H1 (cell line): Measurements from ENCODE around the gene ELOVL4. TPM values are rescaled to one million over a fixed set of nuclear protein-coding genes. Genes with fewer than 3 reads are reported as not detected.

Experiments used
- CTCF ChIA-PET: fragments of 300-600 bp; sonication (Branson Sonifier 250); formaldehyde crosslinking; loops from one replicate; lab custom pipeline; 2021; ENCODE audit not compliant: partially characterized antibody; lab: Charles Lee
- POLR2A ChIA-PET: fragments of 300-600 bp; sonication (Branson Sonifier 250); formaldehyde crosslinking; loops from one replicate; lab custom pipeline; 2021; ENCODE audit warnings: inconsistent platforms; ENCODE audit not compliant: partially characterized antibody; lab: Charles Lee
- DNase-seq, 2 experiments: peaks; one replicate each; pipeline versions ENCODE4 v3.0.0 to v3.0.0-alpha.2; 2010 to 2022; ENCODE audit warnings: low spot score in 2 of 2, low read depth in 1 of 2, mixed read lengths in 1 of 2
- FAIRE-seq: peaks from 2 replicates; lab custom pipeline; 2011; peaks lifted over from hg19 to GRCh38; lab: Jason Lieb, UNC
- H2AFZ ChIP-seq: 2 replicates; pipeline ENCODE4 v1.8.1; 2012; ENCODE audit warnings: low read length, inconsistent platforms
- H2AK5ac ChIP-seq: 2 replicates; pipeline ENCODE4 v1.6.1; 2013; ENCODE audit warnings: low read depth, low read length
- H2BK120ac ChIP-seq: replicated peaks from 2 replicates; pipeline ENCODE3; 2013; ENCODE audit warnings: low read depth, low read length, inconsistent platforms
- H2BK12ac ChIP-seq: 2 replicates; pipeline ENCODE4 v1.6.1; 2013; ENCODE audit warnings: low read depth, low read length
- H2BK15ac ChIP-seq: 2 replicates; pipeline ENCODE4 v1.6.1; 2013; ENCODE audit warnings: low read length
- H2BK20ac ChIP-seq: 2 replicates; pipeline ENCODE4 v1.6.1; 2013; ENCODE audit warnings: low read length
- H2BK5ac ChIP-seq: 2 replicates; pipeline ENCODE4 v1.6.1; 2013; ENCODE audit warnings: low read depth, low read length
- H3K14ac ChIP-seq: 2 replicates; pipeline ENCODE4 v1.6.1; 2013; ENCODE audit warnings: inconsistent platforms; ENCODE audit not compliant: insufficient read length
- H3K18ac ChIP-seq: 2 replicates; pipeline ENCODE4 v1.6.1; 2013; ENCODE audit warnings: low read length; ENCODE audit errors: extremely low read depth
- H3K23ac ChIP-seq: 2 replicates; pipeline ENCODE4 v1.6.1; 2013; ENCODE audit warnings: inconsistent platforms; ENCODE audit not compliant: insufficient read length
- H3K23me2 ChIP-seq: 2 replicates; pipeline ENCODE4 v1.6.1; 2013; ENCODE audit warnings: low read depth, low read length
- H3K27ac ChIP-seq: 2 replicates; pipeline ENCODE4 v1.6.1; 2011; ENCODE audit warnings: low read depth, low read length, inconsistent platforms
- H3K27me3 ChIP-seq, 4 experiments: replicated peaks in 1 of 4; 1 replicate in 1 of 4; 2 replicates in 3 of 4; pipeline versions ENCODE4 v1.6.1 to v1.8.1; 2011 to 2013; ENCODE audit warnings: low read length in 3 of 4, mild to moderate bottlenecking in 3 of 4, inconsistent platforms in 2 of 4, mixed read lengths in 2 of 4, moderate library complexity in 1 of 4; ENCODE audit not compliant: control insufficient read depth in 3 of 4, insufficient read depth in 3 of 4; ENCODE audit errors: extremely low read depth in 1 of 4
- H3K36me3 ChIP-seq, 4 experiments: 2 replicates each; pipeline versions ENCODE4 v1.6.1 to v1.8.1; 2011 to 2013; ENCODE audit warnings: mild to moderate bottlenecking in 4 of 4, low read length in 3 of 4, moderate library complexity in 2 of 4, control low read depth in 1 of 4, inconsistent platforms in 1 of 4; ENCODE audit not compliant: insufficient read depth in 4 of 4, control insufficient read depth in 2 of 4
- H3K4ac ChIP-seq: replicated peaks from 2 replicates; pipeline ENCODE3; 2013; ENCODE audit warnings: low read length, low read depth, mixed read lengths, inconsistent platforms; ENCODE audit not compliant: insufficient read length
- H3K4me1 ChIP-seq, 4 experiments: replicated peaks in 1 of 4; 1 replicate in 1 of 4; 2 replicates in 3 of 4; pipeline versions ENCODE4 v1.6.1 to v1.8.1; 2011 to 2013; ENCODE audit warnings: low read length in 3 of 4, inconsistent platforms in 2 of 4, mixed read lengths in 1 of 4; ENCODE audit not compliant: insufficient read depth in 4 of 4, control insufficient read depth in 3 of 4
- H3K4me2 ChIP-seq, 2 experiments: 2 replicates each; pipeline versions ENCODE4 v1.6.1 to v1.8.1; 2011 to 2013; ENCODE audit warnings: low read depth in 2 of 2, low read length in 2 of 2, control low read depth in 1 of 2, inconsistent platforms in 1 of 2, mild to moderate bottlenecking in 1 of 2; ENCODE audit not compliant: insufficient read depth in 1 of 2
- H3K4me3 ChIP-seq, 4 experiments: fragments of 200-600, 300-600 bp in 1 of 4; sonication (generic), shearing (Covaris generic), sonication (Bioruptor Twin) in 1 of 4; 2 replicates each; pipeline versions ENCODE4 v1.5.1 to v1.8.1; 2011 to 2016; ENCODE audit warnings: low read length in 4 of 4, low read depth in 3 of 4, control low read depth in 2 of 4, inconsistent platforms in 2 of 4, mild to moderate bottlenecking in 2 of 4, mixed read lengths in 1 of 4, moderate library complexity in 1 of 4; ENCODE audit not compliant: insufficient read depth in 2 of 4; ENCODE audit errors: extremely low read depth in 1 of 4
- H3K56ac ChIP-seq: replicated peaks from 2 replicates; pipeline ENCODE3; 2013; ENCODE audit warnings: low read depth, mild to moderate bottlenecking, mixed read lengths, low read length, inconsistent platforms; ENCODE audit not compliant: insufficient read length
- H3K79me1 ChIP-seq: 2 replicates; pipeline ENCODE4 v1.6.1; 2013; ENCODE audit warnings: low read depth, low read length, control low read depth
- H3K79me2 ChIP-seq, 2 experiments: 2 replicates each; pipeline versions ENCODE4 v1.6.1 to v1.8.1; 2012 to 2013; ENCODE audit warnings: low read length in 2 of 2, mild to moderate bottlenecking in 2 of 2, inconsistent platforms in 1 of 2; ENCODE audit not compliant: insufficient read depth in 2 of 2, control insufficient read depth in 1 of 2
- H3K9ac ChIP-seq, 4 experiments: replicated peaks in 1 of 4; 1 replicate in 1 of 4; 2 replicates in 3 of 4; pipeline versions ENCODE4 v1.6.1 to v1.8.1; 2011 to 2013; ENCODE audit warnings: low read depth in 3 of 4, low read length in 3 of 4, control low read depth in 2 of 4, mild to moderate bottlenecking in 2 of 4, moderate library complexity in 2 of 4, inconsistent platforms in 1 of 4; ENCODE audit errors: extremely low read depth in 1 of 4
- H3K9me3 ChIP-seq, 2 experiments: 2 replicates each; pipeline versions ENCODE4 v1.6.1 to v1.8.1; 2012 to 2013; ENCODE audit warnings: mild to moderate bottlenecking in 2 of 2, moderate library complexity in 2 of 2, control low read depth in 1 of 2, inconsistent platforms in 1 of 2, low read depth in 1 of 2, low read length in 1 of 2, mixed read lengths in 1 of 2; ENCODE audit not compliant: insufficient read depth in 2 of 2
- H4K20me1 ChIP-seq, 2 experiments: replicated peaks in 1 of 2; 2 replicates each; pipeline versions ENCODE3 to v1.8.1; 2011 to 2013; ENCODE audit warnings: inconsistent platforms in 2 of 2, low read length in 2 of 2, mild to moderate bottlenecking in 1 of 2; ENCODE audit not compliant: insufficient read depth in 2 of 2, control insufficient read depth in 1 of 2
- H4K5ac ChIP-seq: 2 replicates; pipeline ENCODE4 v1.6.1; 2013; ENCODE audit warnings: low read length, low read depth, mixed read lengths, inconsistent platforms; ENCODE audit not compliant: insufficient read length
- H4K8ac ChIP-seq: 2 replicates; pipeline ENCODE4 v1.8.0; 2013; ENCODE audit warnings: mild to moderate bottlenecking, moderate library complexity, low read length, inconsistent platforms; ENCODE audit not compliant: insufficient read depth; ENCODE audit errors: extremely low read depth
- H4K91ac ChIP-seq: replicated peaks from 2 replicates; pipeline ENCODE3; 2013; ENCODE audit warnings: low read length, mixed read lengths, inconsistent platforms; ENCODE audit not compliant: insufficient read length
- ATF3 ChIP-seq: IDR thresholded peaks from 2 replicates; pipeline ENCODE4 v1.6.1; 2011; ENCODE audit warnings: low read depth, mild to moderate bottlenecking, low read length; ENCODE audit not compliant: insufficient read depth
- CEBPB ChIP-seq: IDR thresholded peaks from 2 replicates; pipeline ENCODE4 v1.6.1; 2012; ENCODE audit warnings: low read depth, low read length
- CHD2 ChIP-seq: IDR thresholded peaks from 2 replicates; pipeline ENCODE4 v1.6.1; 2012; ENCODE audit warnings: low read length, improper control_type of control experiment
- CTCF ChIP-seq, 3 experiments: IDR thresholded peaks; 1 replicate in 2 of 3; 2 replicates in 1 of 3; pipeline versions ENCODE4 v1.5.1 to v1.6.1; 2011; ENCODE audit warnings: low read length in 3 of 3, mild to moderate bottlenecking in 3 of 3, inconsistent platforms in 2 of 3, low read depth in 1 of 3, moderate library complexity in 1 of 3; ENCODE audit not compliant: insufficient read depth in 1 of 3; ENCODE audit errors: control extremely low read depth in 1 of 3
- EZH2 ChIP-seq: fragments of 200-600 bp; sonication (generic); IDR thresholded peaks from 2 replicates; pipeline ENCODE4 v1.7.1; 2012; ENCODE audit warnings: low read depth, mild to moderate bottlenecking, moderate library complexity, low read length, inconsistent platforms; ENCODE audit not compliant: severe bottlenecking
- GABPA ChIP-seq: IDR thresholded peaks from 2 replicates; pipeline ENCODE4 v1.6.1; 2011; ENCODE audit warnings: mild to moderate bottlenecking, low read length, moderate library complexity, borderline replicate concordance; ENCODE audit not compliant: insufficient read depth
- HDAC6 ChIP-seq: IDR thresholded peaks from one replicate; pipeline ENCODE4 v1.7.1; 2012; ENCODE audit warnings: low read depth, mild to moderate bottlenecking, inconsistent platforms, low read length, moderate library complexity
- POLR2A ChIP-seq, 2 experiments: IDR thresholded peaks; 1 replicate in 1 of 2; 2 replicates in 1 of 2; pipeline ENCODE4 v1.6.1; 2011; ENCODE audit warnings: low read depth in 2 of 2, low read length in 2 of 2, mild to moderate bottlenecking in 2 of 2; ENCODE audit errors: control extremely low read depth in 1 of 2
- POLR2AphosphoS5 ChIP-seq: IDR thresholded peaks from 2 replicates; pipeline ENCODE4 v1.6.1; 2011; ENCODE audit warnings: low read depth, low read length
- RFX5 ChIP-seq: IDR thresholded peaks from 2 replicates; pipeline ENCODE4 v1.6.1; 2011; ENCODE audit warnings: low read depth, low read length, improper control_type of control experiment, borderline replicate concordance
- SIN3A ChIP-seq, 2 experiments: IDR thresholded peaks in 1 of 2; conservative IDR thresholded peaks in 1 of 2; 2 replicates each; pipeline ENCODE4 v1.6.1; 2011 to 2012; ENCODE audit warnings: low read length in 2 of 2, improper control_type of control experiment in 1 of 2, low read depth in 1 of 2, mild to moderate bottlenecking in 1 of 2
- WGBS, 2 experiments: shearing (Covaris generic) in 1 of 2; methylation state at CpG; one replicate each; pipeline versions ENCODE4 v1.1.6 to v1.1.7; 2013 to 2015; ENCODE audit warnings: low lambda C conversion rate in 2 of 2, mixed read lengths in 2 of 2, inconsistent platforms in 1 of 2, low coverage in 1 of 2, missing lambda C conversion rate in 1 of 2; ENCODE audit not compliant: insufficient replicate concordance in 2 of 2, insufficient coverage in 1 of 2, insufficient read length in 1 of 2; ENCODE audit errors: extremely low coverage in 1 of 2, missing lambda C conversion rate in 1 of 2; 5-methylcytosine and 5-hydroxymethylcytosine counted together
- polyA plus RNA-seq, 7 experiments: library from polyadenylated mRNA; depleted of rRNA in 3 of 7; stranded (reverse) in 5 of 7; unstranded in 2 of 7; fragments of >200 nt in 5 of 7; fragments of 200-250 nt in 2 of 7; gene quantifications; 1 replicate in 5 of 7; 2 replicates in 1 of 7; 4 replicates in 1 of 7; pipeline versions ENCODE4 v1.2.1 to v1.2.3, GENCODE V29; 2011 to 2013; ENCODE audit warnings: missing spikeins in 2 of 7, mixed read lengths in 2 of 7
- total RNA-seq: library from RNA; stranded (reverse); fragmentation: NEBNext Ultra II Directional; extraction: Animal tissue kit (Norgen Biotek cat#: 25700); gene quantifications from 2 replicates; pipeline ENCODE4 v1.2.1, GENCODE V29; 2021

Gene ELOVL4
- total and polyA plus RNA-seq, 2 of the 8 experiments (the other 6 are each of a cell fraction or from before 2014, with no cell fraction given): 2.0 to 15.0 TPM

GRCh38 chr6:79964607-79965081, 17.3 kb upstream of the ELOVL4 start:
- H4K5ac ChIP-seq: no peak overlapping the region
- H3K18ac ChIP-seq: no peak overlapping the region
- ChIA-PET POLR2A (interaction anchor here (1.0 kb wide), 1 partner anchor 18 kb away, joined by 3 read pairs; no protein-coding TSS in a partner anchor), CTCF (interaction anchor here (0.6 to 1.6 kb wide), 3 partner anchors 11 to 130 kb away, joined by 3 to 6 read pairs (median 5); no protein-coding TSS in a partner anchor)
- H3K4me3 ChIP-seq: no peak overlapping the region
- no peak overlapping the region for H3K14ac ChIP-seq
- no peaks in the 10 kb centered on the region for H3K23me2 ChIP-seq
- no peak overlapping the region for H2BK5ac ChIP-seq
- no peaks in the 10 kb centered on the region for H3K79me1 ChIP-seq
- H4K20me1 ChIP-seq: no peaks in the 10 kb centered on the region
- no peak overlapping the region for H2BK15ac ChIP-seq
- 97% methylated on average over 3 of the region's 3 CpGs; no CpG with 5 or more reads in 1 of the 2 experiments for WGBS, 2 experiments
- H3K36me3 ChIP-seq: no peaks in the 10 kb centered on the region
- no peak overlapping the region for H2AFZ ChIP-seq
- H3K56ac ChIP-seq: no peak overlapping the region
- no peak overlapping the region for H4K8ac ChIP-seq
- H2BK20ac ChIP-seq: no peak overlapping the region
- no peak overlapping the region for H3K4ac ChIP-seq
- no peak overlapping the region for H2BK120ac ChIP-seq
- DNase-seq (no peak), FAIRE-seq (no peak)
- H3K9me3 ChIP-seq: peaks cover 2 to 11% of the 10 kb centered on the region in 2 experiments; a peak in 3 of 4 replicates
- no peak overlapping the region for H2AK5ac ChIP-seq
- no peaks in the 10 kb centered on the region for H3K4me1 ChIP-seq
- no peak overlapping the region for H3K9ac ChIP-seq
- no peak overlapping the region for H3K23ac ChIP-seq
- H4K91ac ChIP-seq: no peak overlapping the region
- no peaks in the 10 kb centered on the region for H3K79me2 ChIP-seq
- H3K27ac ChIP-seq: no peak overlapping the region
- no peak overlapping the region for H3K4me2 ChIP-seq
- H2BK12ac ChIP-seq: no peak overlapping the region
- H3K27me3 ChIP-seq: no peaks in the 10 kb centered on the region
- TF ChIP-seq HDAC6 (no peak), CEBPB (no peak), RFX5 (no peak), CTCF (IDR thresholded peaks at IDR 0.05; ENCODE audit: control extremely low read depth in 1 of 3, insufficient read depth in 1 of 3, low read depth in 1 of 3, low read length in 3 of 3) (no peak), CHD2 (no peak), EZH2 (no peak), POLR2AphosphoS5 (no peak), GABPA (no peak), ATF3 (no peak), POLR2A (IDR thresholded peaks at IDR 0.05; ENCODE audit: control extremely low read depth in 1 of 2, low read depth in 2 of 2, low read length in 2 of 2) (no peak), SIN3A (conservative IDR thresholded peaks at IDR 0.05 in 1 of 2, IDR thresholded peaks at IDR 0.05 in 1 of 2; ENCODE audit: low read depth in 1 of 2, low read length in 2 of 2) (no peak)
